HCT116 (cell line): ENCODE data around the gene ENO2.
A peak's percentile ranks its signal among the peaks of the same experiment; 100 is the strongest.

ENCODE experiments used
- ATF3 ChIP-seq: IDR thresholded peaks from 2 replicates; pipeline ENCODE4 v1.6.1; 2012
- CTCF ChIP-seq, 3 experiments: fragments of 200-600 bp in 1 of 3; sonication (generic) in 1 of 3; IDR thresholded peaks in 2 of 3; conservative IDR thresholded peaks in 1 of 3; 2 replicates each; pipeline ENCODE4 v1.5.1; 2012 to 2017; ENCODE audit warnings: low read depth in 2 of 3, low read length in 2 of 3, antibody characterized with exemption in 1 of 3, borderline replicate concordance in 1 of 3, control low read depth in 1 of 3, mild to moderate bottlenecking in 1 of 3, mixed read lengths in 1 of 3, mixed run types in 1 of 3, moderate library complexity in 1 of 3; ENCODE audit not compliant: insufficient read depth in 1 of 3
- EGR1 ChIP-seq: IDR thresholded peaks from 2 replicates; pipeline ENCODE4 v1.6.1; 2012; ENCODE audit warnings: low read depth
- EZH2 ChIP-seq: fragments of 200-600 bp; sonication (generic); IDR thresholded peaks from 2 replicates; pipeline ENCODE4 v1.6.1; 2017; ENCODE audit warnings: antibody characterized with exemption, mixed run types
- EZH2phosphoT487 ChIP-seq: fragments of 200-600 bp; IDR thresholded peaks from 2 replicates; pipeline ENCODE4 v1.6.1; 2018; ENCODE audit warnings: antibody characterized with exemption, borderline replicate concordance
- JUND ChIP-seq: IDR thresholded peaks from 2 replicates; pipeline ENCODE4 v1.6.1; 2012
- POLR2A ChIP-seq: IDR thresholded peaks from 2 replicates; pipeline ENCODE4 v1.7.0; 2011; ENCODE audit warnings: borderline replicate concordance; ENCODE audit not compliant: insufficient read depth, insufficient read length; ENCODE audit errors: extremely low read depth
- POLR2AphosphoS5 ChIP-seq: IDR thresholded peaks from 2 replicates; pipeline ENCODE4 v1.6.1; 2011; ENCODE audit warnings: mild to moderate bottlenecking, low read depth, low read length, moderate library complexity
- RAD21 ChIP-seq: IDR thresholded peaks from 2 replicates; pipeline ENCODE4 v1.6.1; 2012; ENCODE audit warnings: low read depth, mild to moderate bottlenecking
- REST ChIP-seq: IDR thresholded peaks from 2 replicates; pipeline ENCODE4 v1.6.1; 2012; ENCODE audit warnings: low read depth
- TCF7L2 ChIP-seq: IDR thresholded peaks from 2 replicates; pipeline ENCODE4 v1.7.0; 2011; ENCODE audit warnings: borderline replicate concordance, inconsistent platforms; ENCODE audit not compliant: insufficient read depth, insufficient read length; ENCODE audit errors: extremely low read depth

- TF ChIP-seq EZH2 (no peak), JUND (no peak), CTCF (IDR thresholded peaks at IDR 0.05 in 2 of 3, conservative IDR thresholded peaks at IDR 0.05 in 1 of 3; ENCODE audit: borderline replicate concordance in 1 of 3, insufficient read depth in 1 of 3, low read depth in 2 of 3, low read length in 2 of 3) (peak in 2 of 3 experiments; percentile 31 to 36; a peak in 4 of 6 replicates), POLR2AphosphoS5 (no peak), EZH2phosphoT487 (no peak), REST (no peak), RAD21 (no peak), EGR1 (no peak), POLR2A (no peak), TCF7L2 (no peak), ATF3 (no peak)
Observed at GRCh38 chr12:6948873-6949594, 34.7 kb downstream of the ENO2 start.
